NCI-H1048 (cell line): Measurements from ENCODE around the gene DDX31.
"Not testable (repeated sequence)": the region's sequence is repeated elsewhere in the genome, so short reads cannot be mapped to it uniquely, and the experiment has no call there.

Experiments
- DNase-seq: peaks from one replicate; lab custom pipeline; 2025; lab: John Stamatoyannopoulos, UW

Gene DDX31

DNA sequence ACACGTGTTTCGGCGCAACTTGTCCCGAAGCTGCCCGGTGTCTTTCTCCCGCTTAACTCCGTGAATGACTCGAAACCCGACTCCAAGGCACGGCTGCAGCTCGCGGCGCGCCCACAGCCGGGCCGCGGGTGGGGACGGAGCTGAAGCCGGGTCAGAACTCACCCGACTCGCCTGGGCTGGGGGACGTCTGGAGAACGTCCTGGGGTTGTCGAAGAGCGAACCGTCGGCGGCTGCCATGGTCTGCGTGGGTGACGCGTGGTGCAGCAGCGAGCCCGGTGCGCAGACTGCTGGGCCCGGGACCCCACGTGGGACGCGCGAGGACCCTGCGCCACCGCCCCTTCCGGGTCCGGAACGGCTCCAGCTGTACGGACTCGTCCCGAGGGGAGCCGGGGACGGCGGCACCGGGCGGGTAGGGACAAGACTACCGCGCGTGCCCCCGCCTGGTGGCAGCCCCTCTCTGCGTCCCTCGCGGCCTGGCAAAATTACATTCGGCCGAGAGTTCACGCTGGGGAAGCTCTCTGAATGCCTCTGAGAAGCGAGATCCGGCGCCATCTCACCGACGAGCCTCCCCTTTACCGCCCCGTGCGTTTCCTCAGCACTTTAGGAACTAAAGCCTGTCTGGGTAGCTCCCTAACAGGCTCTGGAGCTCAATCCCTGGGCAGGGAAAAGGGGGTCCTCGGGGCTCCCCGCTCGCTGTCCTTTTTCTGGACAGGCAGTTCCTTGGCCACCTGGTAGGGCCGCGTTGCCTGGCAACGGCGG lies at the start of gene DDX31:
DDX31 (minus strand) TSS at position 286 of the 759 bp plus-strand sequence; CDS start at position 237, 49 bp downstream.
- peak; percentile 61 for DNase-seq

DNA sequence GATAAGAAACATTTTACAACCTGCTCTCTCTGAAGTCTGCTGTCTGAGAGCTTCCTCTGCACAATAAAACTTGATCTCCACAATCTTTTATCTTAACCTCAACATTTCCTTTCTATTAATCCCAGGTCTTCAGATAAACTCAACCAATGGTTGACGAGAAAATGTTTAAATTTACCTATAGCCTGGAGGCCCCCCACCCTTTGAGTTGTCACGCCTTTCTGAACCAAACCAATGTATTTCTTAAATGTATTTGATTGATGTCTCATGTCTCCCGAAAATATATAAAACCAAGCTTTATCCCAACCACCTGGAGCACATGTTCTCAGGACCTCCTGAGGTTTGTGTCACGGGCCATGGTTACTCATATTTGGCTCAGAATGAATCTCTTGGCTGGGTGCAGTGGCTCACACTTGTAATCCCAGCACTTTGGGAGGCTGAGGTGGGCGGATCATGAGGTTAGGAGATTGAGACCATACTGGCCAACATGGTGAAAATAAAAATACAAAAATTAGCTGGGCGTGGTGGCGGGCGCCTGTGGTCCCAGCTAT lies 48.7 kb upstream of the DDX31 start:
- DNase-seq = not testable (repeated sequence)

DNA sequence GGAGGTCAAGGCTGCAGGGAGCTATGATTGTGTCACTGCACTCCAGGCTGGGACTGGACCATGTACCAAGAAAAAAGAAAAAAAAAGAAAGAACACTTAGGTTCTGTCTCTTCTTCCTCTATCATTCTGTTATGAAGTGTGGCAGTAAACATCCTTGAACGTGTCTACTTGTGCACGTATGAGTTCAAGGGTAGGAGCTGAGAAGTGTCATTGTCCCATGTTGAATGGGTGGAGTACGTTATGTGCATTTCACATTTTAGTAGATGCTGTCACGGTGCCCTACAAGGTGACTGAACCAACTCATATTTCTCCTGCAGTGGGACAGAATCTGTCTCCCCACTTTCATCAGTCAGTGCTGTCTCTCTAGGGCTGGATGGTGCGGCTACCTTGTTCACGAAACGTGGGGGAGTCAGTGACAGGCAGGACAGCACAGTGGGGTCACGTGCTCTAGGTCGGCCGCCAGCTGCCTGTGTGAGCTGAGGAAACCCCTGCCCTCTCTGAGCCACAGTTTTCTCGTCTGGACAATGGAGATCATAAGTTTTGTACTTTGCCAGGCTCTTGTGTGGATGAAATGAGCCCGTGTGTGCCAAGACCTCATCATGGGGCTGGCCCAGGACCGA lies 47.7 kb upstream of the DDX31 start:
- DNase-seq = no peak

DNA sequence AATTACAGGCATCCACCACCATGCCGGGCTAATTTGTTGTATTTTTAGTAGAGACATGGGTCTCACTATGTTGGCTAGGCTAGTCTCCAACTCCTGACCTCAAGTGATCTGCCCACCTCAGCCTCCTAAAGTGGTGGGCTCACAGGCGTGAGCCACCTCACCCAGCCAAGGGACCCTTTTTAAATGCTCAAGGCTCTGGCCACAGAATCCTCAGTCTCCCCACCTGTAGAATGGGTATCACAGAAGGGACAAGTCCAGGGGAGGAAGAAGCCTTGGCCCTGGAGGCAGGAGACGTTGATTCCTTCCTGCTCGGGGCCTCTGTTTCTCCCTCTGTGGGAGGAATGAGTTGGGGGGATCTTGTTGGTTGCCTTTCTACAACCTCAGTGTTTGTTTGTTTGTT lies 46.2 kb upstream of the DDX31 start:
- no peak for DNase-seq

DNA sequence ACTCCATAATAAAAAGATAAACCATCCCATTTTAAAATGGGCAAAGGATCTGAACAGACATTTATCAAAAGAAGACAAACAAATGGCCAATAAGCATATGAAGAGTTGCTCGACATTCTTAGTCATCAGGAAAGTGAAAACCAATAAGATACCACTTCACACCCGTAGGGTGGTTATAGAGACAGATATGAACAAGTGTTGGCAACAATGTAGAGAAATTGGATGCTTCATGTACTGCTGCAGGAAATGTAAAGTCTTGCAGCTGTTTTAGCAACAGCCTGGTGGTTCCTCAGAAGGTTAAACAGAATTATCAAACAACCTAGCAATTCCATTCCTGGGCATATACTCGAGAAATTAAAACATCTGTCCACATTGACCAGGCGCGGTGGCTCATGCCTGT lies 43.0 kb upstream of the DDX31 start:
- DNase-seq = no peak

DNA sequence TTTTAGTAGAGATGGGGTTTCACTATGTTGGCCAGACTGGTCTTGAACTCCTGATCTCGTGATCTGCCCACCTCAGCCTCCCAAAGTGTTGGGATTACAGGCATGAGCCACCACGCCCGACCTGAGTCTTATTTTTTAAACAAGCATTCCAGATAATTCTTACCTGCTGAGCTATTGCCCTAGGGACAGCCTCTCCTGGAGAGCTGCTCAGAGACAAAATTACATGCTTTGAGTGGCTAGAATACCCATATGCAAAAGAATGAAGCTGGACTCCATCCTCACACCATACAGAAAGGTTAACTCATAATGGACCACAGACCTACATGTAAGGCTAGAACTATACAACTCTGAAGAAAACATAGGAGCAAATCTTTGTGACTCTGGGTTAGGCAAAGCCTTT lies 42.1 kb upstream of the DDX31 start:
- DNase-seq = no peak

DNA sequence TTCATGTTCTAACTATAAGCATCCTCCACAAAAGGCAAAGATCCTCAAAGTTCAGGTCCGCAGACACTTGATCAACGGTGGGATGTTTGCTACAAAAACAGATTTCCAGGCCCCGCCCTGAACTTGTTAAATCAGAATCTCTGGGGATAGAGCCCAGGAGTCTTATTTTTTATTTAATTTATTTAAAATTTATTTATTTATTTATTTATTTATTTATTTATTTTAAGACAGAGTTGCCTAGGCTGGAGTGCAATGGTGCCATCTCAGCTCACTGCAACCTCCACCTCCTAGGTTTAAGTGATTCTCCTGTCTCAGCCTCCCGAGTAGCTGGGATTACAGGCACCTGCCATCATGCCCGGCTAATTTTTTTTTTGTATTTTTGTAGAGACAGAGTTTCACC lies 41.4 kb upstream of the DDX31 start:
- not testable (repeated sequence) for DNase-seq

DNA sequence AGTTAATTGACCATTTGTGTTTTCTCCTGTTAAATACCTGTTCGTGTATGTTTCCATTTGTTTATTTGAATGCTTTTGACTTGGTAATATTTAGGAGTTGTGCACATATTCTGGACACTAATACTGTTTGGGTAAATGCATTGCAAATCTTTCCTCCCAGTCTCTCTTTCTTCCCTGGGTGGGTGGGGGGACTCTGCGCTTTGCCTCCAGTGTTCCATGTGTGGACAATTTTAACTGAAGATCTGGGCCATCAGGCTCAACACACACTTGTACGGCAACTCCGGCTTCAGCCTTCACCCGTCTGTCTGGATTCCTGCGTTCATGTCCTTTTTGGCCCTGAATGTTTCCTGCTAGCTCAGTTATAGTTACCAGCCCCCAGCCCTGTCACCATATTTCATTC lies 40.5 kb upstream of the DDX31 start:
- no peak for DNase-seq

DNA sequence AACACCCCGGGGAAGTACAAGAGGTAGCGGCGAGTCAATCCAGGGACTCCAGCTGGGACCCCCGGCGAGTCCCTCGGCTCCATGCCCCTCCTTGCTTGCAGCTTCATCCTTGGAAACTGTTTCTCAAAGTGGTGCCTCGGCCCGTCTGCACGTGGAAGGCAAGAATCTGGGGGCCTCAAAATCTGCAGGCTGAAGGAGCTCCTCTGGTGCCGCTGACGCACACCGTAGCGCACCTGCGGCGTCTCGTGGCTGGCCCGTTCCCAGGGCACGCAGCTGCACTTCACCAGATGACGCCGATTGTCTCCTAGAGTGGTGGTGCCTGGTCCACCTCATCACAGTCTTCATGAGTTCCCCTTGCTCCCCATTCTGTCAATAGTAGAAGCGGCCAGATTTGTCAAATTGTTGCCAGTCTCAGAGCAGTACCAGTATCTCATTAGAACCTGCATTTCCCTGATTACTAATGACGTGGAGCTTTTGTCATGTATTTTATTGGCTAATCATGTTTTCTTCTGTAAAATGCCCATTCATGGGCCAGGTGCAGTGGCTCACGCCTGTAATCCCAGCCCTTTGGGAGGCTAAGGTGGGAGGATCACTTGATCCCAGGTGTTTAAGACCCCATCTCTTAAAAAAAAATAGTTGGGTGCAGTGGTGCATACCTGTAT lies 39.1 kb upstream of the DDX31 start:
- no peak for DNase-seq

DNA sequence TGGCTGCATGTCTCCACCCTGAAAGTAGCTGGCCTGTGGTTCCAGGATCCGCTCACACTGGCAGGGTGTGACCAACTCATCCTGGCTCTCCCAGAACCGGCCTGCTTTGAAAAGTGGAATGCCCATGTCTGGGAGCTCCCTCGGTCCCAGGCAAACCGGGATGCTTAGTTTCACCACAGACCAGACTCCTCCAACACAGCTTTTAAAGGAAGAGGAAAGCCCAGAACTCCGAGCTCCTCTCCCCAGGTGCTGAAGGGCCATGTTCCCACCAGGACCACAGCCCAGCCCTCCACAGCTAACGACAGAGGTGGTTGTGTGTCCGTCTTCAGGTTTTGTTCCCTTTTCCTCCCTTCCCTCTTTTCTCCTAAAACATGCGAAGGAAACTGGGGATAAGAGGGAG lies 38.5 kb upstream of the DDX31 start:
- no peak for DNase-seq

DNA sequence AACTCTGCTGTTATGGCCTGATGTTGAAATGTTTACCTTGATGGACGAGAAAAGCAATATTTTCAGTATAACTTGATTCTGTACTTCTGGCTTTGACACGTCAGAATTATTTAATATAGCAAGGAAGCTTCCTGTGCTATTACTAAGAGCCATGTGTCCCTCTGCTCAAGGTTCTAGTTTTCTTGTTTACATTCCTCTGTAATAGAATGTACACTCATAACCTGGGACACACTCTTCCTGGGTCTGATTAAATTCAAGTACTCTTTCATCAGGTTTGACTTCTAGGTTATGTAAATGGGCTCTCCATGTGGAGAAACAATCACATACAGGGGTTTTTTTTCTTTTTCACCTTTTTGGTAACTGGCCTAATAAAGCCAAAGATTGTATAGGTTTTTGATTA lies 33.6 kb upstream of the DDX31 start:
- no peak for DNase-seq

DNA sequence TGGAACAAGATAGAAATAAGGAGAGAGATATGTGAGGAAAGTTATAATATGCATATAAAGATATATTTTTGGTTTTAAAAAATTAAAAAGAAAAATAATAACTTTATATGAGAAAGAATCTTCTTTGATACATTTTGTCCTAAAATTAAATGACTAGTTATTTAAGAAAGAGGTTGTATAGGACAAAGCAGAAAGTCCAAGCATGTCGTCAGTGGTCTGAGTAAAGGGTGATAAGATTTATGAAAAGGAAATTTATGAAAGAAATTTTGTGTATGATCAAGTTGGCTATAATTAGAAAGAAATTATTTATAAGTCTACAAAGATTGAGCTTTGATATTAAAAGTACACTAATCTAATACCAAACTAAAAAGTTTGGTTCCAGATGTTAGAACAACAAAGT lies 32.5 kb upstream of the DDX31 start:
- DNase-seq = no peak

DNA sequence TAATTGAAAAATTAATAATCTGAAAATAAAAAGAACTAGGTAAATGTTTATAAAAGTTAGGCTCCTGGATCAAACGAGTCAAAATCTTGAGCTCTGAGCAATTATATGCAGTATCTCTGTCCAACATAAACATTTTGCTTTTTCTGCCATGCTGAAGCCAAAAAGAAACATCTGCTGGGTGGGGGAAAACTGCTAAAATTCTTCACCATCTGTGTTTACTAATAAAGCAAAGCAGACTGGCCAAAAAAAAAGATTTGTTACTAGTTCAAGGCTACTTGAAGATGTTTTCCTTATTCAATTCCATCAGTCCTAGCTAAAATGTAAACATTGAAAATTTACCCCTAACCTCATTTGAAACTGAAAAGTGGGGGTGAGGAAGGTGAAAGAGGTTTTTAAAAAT lies 30.2 kb upstream of the DDX31 start:
- DNase-seq = no peak

DNA sequence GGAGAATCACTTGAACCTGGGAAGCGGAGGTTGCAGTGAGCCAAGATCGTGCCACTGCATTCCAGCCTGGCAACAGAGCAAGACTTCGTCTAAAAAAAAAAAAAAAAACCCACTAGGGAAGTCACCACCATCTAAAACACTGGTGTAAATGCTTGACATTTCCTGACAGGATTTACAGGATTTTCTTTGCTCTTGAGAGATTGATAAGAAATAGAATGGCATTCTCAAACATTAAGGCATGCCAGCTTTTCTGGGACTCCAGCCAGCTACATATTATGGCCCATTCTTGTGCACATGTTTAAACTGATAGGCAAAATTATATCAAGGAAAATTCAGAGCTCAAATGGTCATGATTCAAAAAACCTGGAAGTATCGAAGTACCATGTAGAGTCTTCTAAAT lies 29.2 kb upstream of the DDX31 start:
- no peak for DNase-seq

DNA sequence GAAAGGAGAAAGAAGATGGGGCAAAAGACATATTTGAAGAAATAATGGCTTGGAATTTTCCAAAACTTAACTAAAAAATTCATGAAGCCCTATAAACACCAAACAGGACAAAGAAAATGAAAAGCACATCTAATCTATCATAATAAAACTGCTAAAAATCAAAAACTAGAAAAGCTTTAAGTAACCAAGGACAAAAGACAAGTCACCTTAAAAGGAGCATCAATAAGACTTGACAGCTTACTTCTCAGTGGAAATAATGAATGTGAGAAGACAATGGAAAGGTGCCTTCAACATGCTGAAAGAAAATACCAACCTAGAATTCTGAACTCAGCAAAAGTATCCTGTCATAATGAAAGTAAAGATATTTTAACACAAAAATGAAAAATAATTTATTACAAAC lies 27.4 kb upstream of the DDX31 start:
- no peak for DNase-seq

DNA sequence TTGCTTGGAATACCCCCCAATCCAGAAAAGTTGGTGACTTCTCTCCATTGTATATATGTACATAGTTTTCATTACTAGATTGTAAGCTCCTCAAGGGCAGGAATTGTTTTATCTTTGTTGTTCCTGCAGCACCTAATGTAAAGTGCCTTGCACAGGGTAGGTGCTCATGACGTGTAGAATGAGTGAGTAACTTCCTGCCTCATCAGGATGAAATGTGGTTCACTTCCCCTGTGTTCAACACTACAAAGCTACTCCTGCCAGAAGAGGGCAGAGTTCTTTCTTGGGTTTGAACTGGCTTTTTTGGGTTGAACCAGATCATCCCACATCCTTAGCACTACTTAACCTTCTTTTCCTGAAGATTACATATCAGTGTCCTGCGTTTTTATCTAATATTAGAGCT lies 24.4 kb upstream of the DDX31 start:
- DNase-seq = no peak

DNA sequence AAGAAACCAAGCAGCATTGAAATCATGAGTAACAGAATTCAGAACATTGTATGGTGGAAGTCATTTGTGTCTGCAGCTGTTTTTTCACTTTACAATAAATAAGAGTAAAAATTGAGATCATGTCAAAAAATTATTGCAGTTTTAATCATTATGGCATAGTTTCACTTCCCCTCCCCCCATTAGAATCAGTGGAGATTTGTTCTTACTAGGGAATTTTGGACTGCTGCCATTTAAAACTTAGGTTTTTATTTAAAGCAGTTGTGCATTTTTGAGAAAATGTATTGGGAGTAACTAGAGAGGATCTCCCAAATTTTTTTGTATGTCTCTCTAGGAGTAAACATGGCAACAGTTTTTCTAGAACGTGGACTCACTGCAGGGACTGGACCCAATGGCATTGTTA lies 20.9 kb upstream of the DDX31 start:
- no peak for DNase-seq

DNA sequence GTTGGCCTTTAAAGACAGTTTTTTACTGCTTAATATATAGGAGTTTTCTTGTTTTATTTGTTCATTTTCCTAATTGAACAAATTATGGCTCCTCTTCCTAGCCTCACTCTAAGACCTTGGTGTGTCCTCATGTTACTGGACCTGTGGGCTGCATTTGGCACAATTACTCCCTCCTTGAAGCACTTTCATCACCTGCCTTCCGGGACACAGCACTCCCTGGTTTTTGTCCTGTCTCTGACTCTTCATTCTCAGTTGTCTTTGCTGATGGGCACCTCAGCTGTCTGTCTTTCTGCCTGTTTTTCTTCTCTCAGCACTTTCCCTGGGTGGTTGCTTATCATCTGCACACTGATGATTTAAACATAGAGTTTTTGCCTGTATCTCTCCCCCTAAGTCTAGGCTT lies 14.1 kb upstream of the DDX31 start:
- no peak for DNase-seq

DNA sequence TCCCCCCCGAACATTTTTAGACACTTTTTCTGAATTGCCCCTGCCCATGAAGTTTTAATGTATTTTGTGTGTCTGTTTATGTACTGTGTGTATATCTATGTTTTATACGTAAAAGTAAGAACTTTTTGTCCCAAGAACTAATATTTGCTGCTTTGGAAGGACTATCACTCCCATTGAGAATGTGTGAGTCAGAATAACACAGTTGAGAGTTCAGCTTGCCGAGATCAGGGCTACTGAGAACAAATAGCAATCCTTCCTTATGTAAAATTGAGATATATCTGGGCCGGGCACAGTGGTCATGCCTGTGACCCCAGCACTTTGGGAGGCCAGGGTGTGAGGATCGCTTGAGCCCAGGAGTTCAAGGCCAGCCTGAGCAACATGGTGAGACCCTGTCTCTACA lies 11.8 kb upstream of the DDX31 start:
- no peak for DNase-seq

DNA sequence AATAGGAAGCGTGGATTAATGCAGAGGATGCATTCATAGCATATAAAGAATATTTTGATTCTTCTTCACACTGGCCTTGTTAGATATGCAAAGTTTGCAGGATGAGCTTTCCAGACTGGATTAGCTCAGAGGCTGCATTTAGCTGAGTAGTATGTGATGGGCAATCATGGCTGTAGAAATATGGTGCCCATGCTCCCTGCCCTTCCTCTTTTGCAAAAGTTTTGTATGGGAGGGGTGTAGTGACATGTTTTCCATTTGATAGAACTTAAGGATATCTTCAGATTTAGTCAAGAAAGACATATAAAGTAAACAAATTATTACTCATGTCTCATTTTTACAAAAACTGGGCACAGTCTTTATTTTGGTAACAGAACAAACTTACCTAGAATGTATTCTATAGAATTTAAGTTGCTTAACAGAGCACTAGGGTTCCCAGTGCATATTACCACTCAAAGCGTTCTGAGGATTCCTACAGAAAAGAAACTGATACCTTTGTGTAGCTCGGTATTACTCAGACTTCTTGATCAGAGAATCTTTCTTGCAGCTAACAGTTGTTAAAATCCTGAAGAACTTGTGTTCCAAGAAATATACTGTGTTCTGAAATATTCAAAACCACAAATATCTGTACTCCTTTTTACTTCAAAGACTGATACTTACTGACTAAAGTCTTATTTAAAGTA lies 10.3 kb upstream of the DDX31 start:
- no peak for DNase-seq

DNA sequence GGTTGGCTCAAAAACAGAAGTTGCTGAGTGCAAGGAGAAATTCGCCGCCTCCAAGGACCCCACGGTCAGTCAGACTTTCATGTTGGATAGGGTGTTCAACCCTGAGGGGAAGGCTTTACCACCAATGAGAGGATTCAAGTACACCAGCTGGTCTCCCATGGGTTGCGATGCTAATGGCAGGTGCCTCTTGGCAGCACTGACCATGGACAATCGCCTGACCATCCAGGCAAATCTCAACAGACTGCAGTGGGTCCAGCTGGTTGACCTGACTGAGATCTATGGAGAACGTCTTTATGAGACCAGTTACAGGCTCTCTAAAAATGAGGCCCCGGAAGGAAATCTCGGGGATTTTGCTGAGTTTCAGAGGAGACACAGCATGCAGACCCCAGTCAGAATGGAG lies 8.2 kb upstream of the DDX31 start:
- DNase-seq = no peak

DNA sequence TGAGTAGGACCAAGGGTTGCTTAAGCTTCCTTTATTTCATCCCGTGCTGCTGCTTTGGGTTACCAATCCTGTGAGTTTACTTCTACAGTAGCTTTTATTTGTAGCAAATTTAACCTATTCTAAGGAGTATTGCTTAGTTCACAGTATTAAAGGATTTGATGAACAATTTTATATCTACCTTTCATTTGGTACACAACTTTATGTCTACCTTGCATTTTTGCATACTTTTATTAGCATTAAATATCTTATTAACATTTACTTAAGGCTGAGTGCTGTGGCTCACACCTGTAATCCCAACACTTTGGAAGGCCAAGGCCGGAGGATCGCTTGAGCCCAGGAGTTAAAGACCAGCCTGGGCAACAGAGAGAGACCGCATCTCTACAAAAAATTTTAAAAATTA lies 4.7 kb upstream of the DDX31 start:
- DNase-seq = no peak

DNA sequence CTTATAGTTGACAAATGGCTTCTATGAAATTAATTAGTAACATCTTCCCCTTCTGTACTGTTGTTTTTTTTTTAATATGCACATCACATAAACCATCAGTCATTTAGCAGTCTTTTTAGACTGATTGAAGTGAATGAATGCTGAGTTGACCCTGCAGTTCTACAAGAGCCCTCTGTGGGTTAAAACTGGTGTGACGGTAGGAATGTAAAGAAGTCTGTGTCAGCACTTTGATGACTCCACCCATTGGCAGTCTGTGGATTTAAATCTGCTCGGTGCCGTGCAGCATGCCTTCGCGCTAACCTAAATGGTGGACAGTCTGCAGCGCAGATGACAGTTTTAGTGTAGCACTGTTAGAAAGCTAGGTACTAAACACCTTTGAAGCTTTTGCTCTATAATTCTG lies 3.6 kb upstream of the DDX31 start:
- no peak for DNase-seq
